Trophoblast cell (in vitro differentiated cells and primary cell): Measurements from ENCODE around the gene TRIM50.

Experiments
- DNase-seq, 2 donors: peaks; one replicate each; pipeline ENCODE4 v3.0.0-alpha.2; 2016
- H2AFZ ChIP-seq: 2 replicates; pipeline ENCODE4 v1.6.1; 2013; ENCODE audit warnings: low read length, moderate library complexity, mild to moderate bottlenecking; ENCODE audit not compliant: insufficient read depth, poor library complexity
- H2AK5ac ChIP-seq: 2 replicates; pipeline ENCODE4 v1.6.1; 2013; ENCODE audit warnings: mild to moderate bottlenecking, low read length
- H2BK120ac ChIP-seq: 2 replicates; pipeline ENCODE4 v1.6.1; 2013; ENCODE audit warnings: low read length, mild to moderate bottlenecking, moderate library complexity; ENCODE audit not compliant: insufficient read depth, poor library complexity
- H2BK12ac ChIP-seq: 2 replicates; pipeline ENCODE4 v1.6.1; 2013; ENCODE audit warnings: mild to moderate bottlenecking, low read length, moderate library complexity
- H2BK5ac ChIP-seq: 2 replicates; pipeline ENCODE4 v1.6.1; 2013; ENCODE audit warnings: low read length, low read depth, moderate library complexity, mild to moderate bottlenecking; ENCODE audit not compliant: poor library complexity
- H3K14ac ChIP-seq: 2 replicates; pipeline ENCODE4 v1.6.1; 2013; ENCODE audit warnings: mild to moderate bottlenecking, low read length
- H3K18ac ChIP-seq: 2 replicates; pipeline ENCODE4 v1.6.1; 2013; ENCODE audit warnings: mild to moderate bottlenecking, low read length
- H3K23ac ChIP-seq: 2 replicates; pipeline ENCODE4 v1.6.1; 2013; ENCODE audit warnings: low read length
- H3K27ac ChIP-seq: 2 replicates; pipeline ENCODE4 v1.5.1; 2013; ENCODE audit warnings: low read depth, mild to moderate bottlenecking, inconsistent platforms, low read length, moderate library complexity
- H3K27me3 ChIP-seq: 2 replicates; pipeline ENCODE4 v1.6.1; 2013; ENCODE audit warnings: inconsistent platforms, mild to moderate bottlenecking, low read length, moderate library complexity; ENCODE audit not compliant: insufficient read depth
- H3K36me3 ChIP-seq, 2 experiments: 1 replicate in 1 of 2; 2 replicates in 1 of 2; pipeline ENCODE4 v1.6.1; 2013; ENCODE audit warnings: low read length in 2 of 2, mild to moderate bottlenecking in 2 of 2, moderate library complexity in 1 of 2; ENCODE audit not compliant: insufficient read depth in 2 of 2, control insufficient read depth in 1 of 2
- H3K4ac ChIP-seq: 2 replicates; pipeline ENCODE4 v1.6.1; 2013; ENCODE audit warnings: low read depth, mild to moderate bottlenecking, low read length, moderate library complexity
- H3K4me1 ChIP-seq, 2 experiments: 1 replicate in 1 of 2; 2 replicates in 1 of 2; pipeline ENCODE4 v1.6.1; 2013; ENCODE audit warnings: low read length in 2 of 2, mild to moderate bottlenecking in 2 of 2, moderate library complexity in 1 of 2; ENCODE audit not compliant: insufficient read depth in 2 of 2, control insufficient read depth in 1 of 2
- H3K4me2 ChIP-seq: 2 replicates; pipeline ENCODE4 v1.6.1; 2013; ENCODE audit warnings: inconsistent platforms, mild to moderate bottlenecking, low read length, moderate library complexity
- H3K4me3 ChIP-seq: 2 replicates; pipeline ENCODE4 v1.5.1; 2013; ENCODE audit warnings: mild to moderate bottlenecking, low read depth, low read length, inconsistent platforms
- H3K79me1 ChIP-seq: one replicate; pipeline ENCODE4 v1.6.1; 2013; ENCODE audit warnings: low read length
- H3K79me2 ChIP-seq: 2 replicates; pipeline ENCODE4 v1.6.1; 2013; ENCODE audit warnings: low read length, mild to moderate bottlenecking; ENCODE audit not compliant: control insufficient read depth, insufficient read depth, poor library complexity
- H3K9ac ChIP-seq: 2 replicates; pipeline ENCODE4 v1.6.1; 2013; ENCODE audit warnings: mild to moderate bottlenecking, low read length
- H3K9me3 ChIP-seq: 2 replicates; pipeline ENCODE4 v1.6.1; 2013; ENCODE audit warnings: low read depth, mild to moderate bottlenecking, control low read depth, inconsistent platforms, low read length; ENCODE audit not compliant: insufficient read depth
- H4K12ac ChIP-seq: 2 replicates; pipeline ENCODE4 v1.6.1; 2013; ENCODE audit warnings: low read depth, mild to moderate bottlenecking, low read length, moderate library complexity
- H4K8ac ChIP-seq: 2 replicates; pipeline ENCODE4 v1.6.1; 2013; ENCODE audit warnings: low read depth, mild to moderate bottlenecking, low read length, moderate library complexity
- H4K91ac ChIP-seq: one replicate; pipeline ENCODE4 v1.6.1; 2013; ENCODE audit warnings: low read depth, mild to moderate bottlenecking, low read length, moderate library complexity
- WGBS: extraction: QIAGEN DNeasy Blood & Tissue Kit; methylation state at CpG from one replicate; pipeline ENCODE4 v1.1.7; 2013; ENCODE audit warnings: missing lambda C conversion rate; ENCODE audit not compliant: insufficient read length, insufficient coverage; ENCODE audit errors: extremely low coverage; 5-methylcytosine and 5-hydroxymethylcytosine counted together

Gene TRIM50

DNA sequence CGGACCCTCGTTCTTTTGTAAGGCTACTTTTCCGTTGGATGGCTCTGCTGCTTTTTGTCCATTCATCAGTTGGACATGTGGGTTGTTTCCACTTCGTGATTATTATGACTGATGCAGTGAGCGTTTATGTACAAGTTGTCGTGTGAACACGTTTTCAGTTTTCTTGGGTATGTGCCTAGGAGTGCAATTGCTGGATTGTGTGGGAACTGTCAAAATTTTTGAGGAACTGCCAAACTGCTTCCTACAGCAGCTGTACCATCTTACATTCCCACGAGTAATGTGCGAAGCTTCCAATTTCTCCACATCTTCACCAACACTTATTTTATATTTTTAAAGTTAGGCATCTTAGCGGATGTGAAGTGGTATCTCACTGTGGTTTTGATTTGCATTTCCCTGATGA is 10.4 kb upstream of the TRIM50 start:
- no peak overlapping the region for H2BK5ac ChIP-seq
- H3K4me1 ChIP-seq = peaks cover 4 to 5% of the 10 kb centered on the region in 2 experiments
- H3K79me2 ChIP-seq = no peaks in the 10 kb centered on the region
- no peak overlapping the region for H4K12ac ChIP-seq
- H3K4me2 ChIP-seq = no peak overlapping the region
- no peak overlapping the region for H2AFZ ChIP-seq
- no peaks in the 10 kb centered on the region for H3K27me3 ChIP-seq
- no peak overlapping the region for H3K18ac ChIP-seq
- no peaks in the 10 kb centered on the region for H3K79me1 ChIP-seq
- no peak overlapping the region for H4K91ac ChIP-seq
- no peak overlapping the region for H3K23ac ChIP-seq
- H3K27ac ChIP-seq = no peak overlapping the region
- H2AK5ac ChIP-seq = no peak overlapping the region
- no peak for DNase-seq
- no peak overlapping the region for H3K4ac ChIP-seq
- no peak overlapping the region for H3K14ac ChIP-seq
- no peaks in the 10 kb centered on the region for H3K36me3 ChIP-seq
- H4K8ac ChIP-seq = no peak overlapping the region
- WGBS = no CpG with 5 or more reads among the region's 10 CpGs
- H2BK120ac ChIP-seq = no peak overlapping the region
- H3K4me3 ChIP-seq = no peak overlapping the region
- H3K9me3 ChIP-seq = no peaks in the 10 kb centered on the region
- H3K9ac ChIP-seq = no peak overlapping the region
- no peak overlapping the region for H2BK12ac ChIP-seq

GRCh38 chr7:73332447-73332846 is 4.6 kb upstream of the TRIM50 start:
- no peak overlapping the region for H3K27ac ChIP-seq
- no peak overlapping the region for H2BK5ac ChIP-seq
- no peaks in the 10 kb centered on the region for H3K79me1 ChIP-seq
- H3K18ac ChIP-seq = no peak overlapping the region
- H2BK120ac ChIP-seq = no peak overlapping the region
- H4K12ac ChIP-seq = no peak overlapping the region
- H3K36me3 ChIP-seq = no peaks in the 10 kb centered on the region
- H4K8ac ChIP-seq = no peak overlapping the region
- no peaks in the 10 kb centered on the region for H3K27me3 ChIP-seq
- H3K23ac ChIP-seq = no peak overlapping the region
- no peak overlapping the region for H3K4me2 ChIP-seq
- no CpG with 5 or more reads among the region's 6 CpGs for WGBS
- H2BK12ac ChIP-seq = no peak overlapping the region
- no peak overlapping the region for H4K91ac ChIP-seq
- no peak overlapping the region for H3K4ac ChIP-seq
- no peaks in the 10 kb centered on the region for H3K79me2 ChIP-seq
- H2AK5ac ChIP-seq = no peak overlapping the region
- no peak overlapping the region for H3K14ac ChIP-seq
- H3K9me3 ChIP-seq = no peaks in the 10 kb centered on the region
- DNase-seq = no peak
- no peak overlapping the region for H3K4me3 ChIP-seq
- H2AFZ ChIP-seq = no peak overlapping the region
- H3K4me1 ChIP-seq = peaks cover 0 to 2% of the 10 kb centered on the region in 2 experiments
- no peak overlapping the region for H3K9ac ChIP-seq

DNA sequence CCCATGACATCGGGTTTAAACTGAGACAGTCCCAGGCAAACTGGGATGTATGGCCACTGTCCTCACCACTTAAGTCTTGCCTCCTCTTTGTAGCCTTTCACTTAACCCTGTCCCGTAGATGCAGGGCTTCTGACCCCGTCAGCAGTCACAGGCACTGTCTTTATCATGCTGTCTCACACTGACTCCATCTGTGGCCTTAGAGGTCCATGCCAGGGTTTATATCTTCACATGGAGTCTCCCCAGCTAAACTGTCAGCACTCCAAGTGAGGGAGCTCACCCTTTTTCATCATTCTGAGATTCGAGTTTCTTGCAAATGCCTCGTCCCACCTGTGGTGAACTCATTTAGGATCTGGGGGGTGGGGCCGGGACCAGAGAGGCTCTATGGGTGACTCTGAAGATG is 2.9 kb upstream of the TRIM50 start:
- H2AK5ac ChIP-seq = no peak overlapping the region
- no peak overlapping the region for H2BK12ac ChIP-seq
- no peak overlapping the region for H2BK5ac ChIP-seq
- no peak overlapping the region for H3K23ac ChIP-seq
- H3K9me3 ChIP-seq = no peaks in the 10 kb centered on the region
- DNase-seq = no peak
- H4K12ac ChIP-seq = no peak overlapping the region
- no peak overlapping the region for H3K4ac ChIP-seq
- H2BK120ac ChIP-seq = no peak overlapping the region
- H3K18ac ChIP-seq = no peak overlapping the region
- no peak overlapping the region for H3K27ac ChIP-seq
- no peak overlapping the region for H3K9ac ChIP-seq
- H3K4me2 ChIP-seq = no peak overlapping the region
- WGBS = no CpG with 5 or more reads among the region's 6 CpGs
- no peaks in the 10 kb centered on the region for H3K79me2 ChIP-seq
- H2AFZ ChIP-seq = no peak overlapping the region
- no peak overlapping the region for H4K8ac ChIP-seq
- no peaks in the 10 kb centered on the region for H3K79me1 ChIP-seq
- no peaks in the 10 kb centered on the region for H3K27me3 ChIP-seq
- no peak overlapping the region for H3K4me3 ChIP-seq
- no peak overlapping the region for H4K91ac ChIP-seq
- H3K4me1 ChIP-seq = peaks cover 0 to 2% of the 10 kb centered on the region in 2 experiments
- no peak overlapping the region for H3K14ac ChIP-seq
- H3K36me3 ChIP-seq = no peaks in the 10 kb centered on the region

GRCh38 chr7:73329861-73330581 is 2.1 kb upstream of the TRIM50 start:
- DNase-seq = no peak
- H3K27ac ChIP-seq = no peak overlapping the region
- H3K4me3 ChIP-seq = no peak overlapping the region
- no peaks in the 10 kb centered on the region for H3K79me1 ChIP-seq
- H3K9ac ChIP-seq = no peak overlapping the region
- no CpG with 5 or more reads among the region's 11 CpGs for WGBS
- no peak overlapping the region for H4K8ac ChIP-seq
- H3K36me3 ChIP-seq = no peaks in the 10 kb centered on the region
- no peak overlapping the region for H4K12ac ChIP-seq
- H3K79me2 ChIP-seq = no peaks in the 10 kb centered on the region
- no peak overlapping the region for H2BK12ac ChIP-seq
- no peak overlapping the region for H3K23ac ChIP-seq
- H2BK5ac ChIP-seq = no peak overlapping the region
- no peak overlapping the region for H3K14ac ChIP-seq
- no peak overlapping the region for H3K18ac ChIP-seq
- H3K4me1 ChIP-seq = peaks cover 0 to 2% of the 10 kb centered on the region in 2 experiments
- no peaks in the 10 kb centered on the region for H3K9me3 ChIP-seq
- H2AFZ ChIP-seq = no peak overlapping the region
- no peak overlapping the region for H3K4me2 ChIP-seq
- no peak overlapping the region for H2AK5ac ChIP-seq
- H4K91ac ChIP-seq = no peak overlapping the region
- H3K27me3 ChIP-seq = no peaks in the 10 kb centered on the region
- no peak overlapping the region for H3K4ac ChIP-seq
- no peak overlapping the region for H2BK120ac ChIP-seq
